PFSK-1 (cell line): Measurements from ENCODE around the gene ESAM.

Source experiments
- POLR2AphosphoS5 ChIP-seq: IDR thresholded peaks from 2 replicates; pipeline ENCODE4 v1.6.1; 2012; ENCODE audit warnings: low read depth, mild to moderate bottlenecking, control low read depth, low read length, moderate library complexity
- SIN3A ChIP-seq: IDR thresholded peaks from 2 replicates; pipeline ENCODE4 v1.6.1; 2012; ENCODE audit warnings: mild to moderate bottlenecking, low read length, moderate library complexity, borderline replicate concordance; ENCODE audit not compliant: insufficient read depth
- TF ChIP-seq, protein P1 (sequence below), 2 experiments: IDR thresholded peaks; 2 replicates each; pipeline versions ENCODE4 v1.6.1 to v1.8.0; 2011 to 2012; ENCODE audit warnings: low read depth in 2 of 2, low read length in 2 of 2, control low read depth in 1 of 2, inconsistent platforms in 1 of 2, mild to moderate bottlenecking in 1 of 2, moderate library complexity in 1 of 2; ENCODE audit not compliant: insufficient read depth in 1 of 2

DNA sequence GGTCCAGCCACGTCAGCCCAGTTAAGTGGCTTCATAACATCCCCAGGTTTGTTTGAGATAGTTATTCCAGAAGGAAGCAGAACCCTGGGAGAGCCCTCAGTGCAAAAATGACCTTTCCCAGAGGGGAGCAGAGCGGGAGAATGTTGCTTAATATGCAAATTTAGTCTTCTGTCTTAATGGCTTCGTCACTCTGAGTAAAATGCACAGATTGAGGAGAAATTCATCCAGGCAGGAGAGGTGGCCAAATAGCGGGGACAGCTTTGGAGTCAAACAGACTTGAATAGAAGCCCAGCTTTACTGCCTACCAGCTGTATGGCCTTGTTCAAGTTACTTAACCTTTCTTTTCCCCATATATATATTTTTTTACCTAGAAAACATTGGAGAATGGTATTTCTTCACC lies 34.6 kb downstream of the ESAM start:
- TF ChIP-seq POLR2AphosphoS5 (no peak), SIN3A (no peak)
- TF ChIP-seq, protein P1, sequence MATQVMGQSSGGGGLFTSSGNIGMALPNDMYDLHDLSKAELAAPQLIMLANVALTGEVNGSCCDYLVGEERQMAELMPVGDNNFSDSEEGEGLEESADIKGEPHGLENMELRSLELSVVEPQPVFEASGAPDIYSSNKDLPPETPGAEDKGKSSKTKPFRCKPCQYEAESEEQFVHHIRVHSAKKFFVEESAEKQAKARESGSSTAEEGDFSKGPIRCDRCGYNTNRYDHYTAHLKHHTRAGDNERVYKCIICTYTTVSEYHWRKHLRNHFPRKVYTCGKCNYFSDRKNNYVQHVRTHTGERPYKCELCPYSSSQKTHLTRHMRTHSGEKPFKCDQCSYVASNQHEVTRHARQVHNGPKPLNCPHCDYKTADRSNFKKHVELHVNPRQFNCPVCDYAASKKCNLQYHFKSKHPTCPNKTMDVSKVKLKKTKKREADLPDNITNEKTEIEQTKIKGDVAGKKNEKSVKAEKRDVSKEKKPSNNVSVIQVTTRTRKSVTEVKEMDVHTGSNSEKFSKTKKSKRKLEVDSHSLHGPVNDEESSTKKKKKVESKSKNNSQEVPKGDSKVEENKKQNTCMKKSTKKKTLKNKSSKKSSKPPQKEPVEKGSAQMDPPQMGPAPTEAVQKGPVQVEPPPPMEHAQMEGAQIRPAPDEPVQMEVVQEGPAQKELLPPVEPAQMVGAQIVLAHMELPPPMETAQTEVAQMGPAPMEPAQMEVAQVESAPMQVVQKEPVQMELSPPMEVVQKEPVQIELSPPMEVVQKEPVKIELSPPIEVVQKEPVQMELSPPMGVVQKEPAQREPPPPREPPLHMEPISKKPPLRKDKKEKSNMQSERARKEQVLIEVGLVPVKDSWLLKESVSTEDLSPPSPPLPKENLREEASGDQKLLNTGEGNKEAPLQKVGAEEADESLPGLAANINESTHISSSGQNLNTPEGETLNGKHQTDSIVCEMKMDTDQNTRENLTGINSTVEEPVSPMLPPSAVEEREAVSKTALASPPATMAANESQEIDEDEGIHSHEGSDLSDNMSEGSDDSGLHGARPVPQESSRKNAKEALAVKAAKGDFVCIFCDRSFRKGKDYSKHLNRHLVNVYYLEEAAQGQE (IDR thresholded peaks at IDR 0.05; ENCODE audit: insufficient read depth in 1 of 2, low read depth in 2 of 2, low read length in 2 of 2): no peak
